ENCODE results near the gene GATAD2A.
A peak's percentile ranks its signal among the peaks of the same experiment; 100 is the strongest.

DNA sequence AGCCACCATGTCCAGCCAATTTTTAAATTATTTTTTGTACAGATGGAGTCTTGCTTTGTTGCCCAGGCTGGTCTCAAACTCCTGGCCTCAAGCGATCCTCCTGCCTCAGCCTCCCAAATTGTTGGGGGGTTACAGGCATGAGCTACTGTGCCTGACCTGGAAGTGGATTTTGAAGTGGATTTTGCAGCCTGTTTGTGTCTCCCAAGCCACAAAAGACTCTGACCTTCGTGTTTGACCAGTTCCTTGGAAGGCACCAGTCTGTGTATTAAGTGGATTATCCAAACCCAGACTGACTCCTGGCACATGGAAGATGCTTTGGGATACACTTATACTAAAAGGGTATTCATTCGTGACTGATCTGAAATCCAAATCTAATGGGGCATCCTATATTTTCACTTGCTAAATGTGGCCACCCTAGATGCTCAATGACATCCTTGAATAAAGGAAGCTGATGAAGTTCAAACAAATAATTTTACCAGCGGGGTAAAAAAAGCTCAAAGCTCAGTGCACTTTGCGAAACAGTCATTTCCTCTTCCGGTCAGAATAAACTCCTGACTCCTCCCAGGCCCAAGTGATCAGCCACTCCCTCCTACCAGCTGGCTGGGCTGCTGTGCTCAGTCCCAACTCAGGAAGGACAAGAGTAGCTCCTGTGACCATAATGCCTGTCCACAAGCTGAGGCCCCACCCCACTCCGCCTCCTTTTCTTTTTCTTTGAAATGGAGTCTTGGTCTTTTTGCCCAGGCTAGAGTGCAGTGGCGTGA lies 32.6 kb upstream of the GATAD2A start:
- TF ChIP-seq, protein P1, sequence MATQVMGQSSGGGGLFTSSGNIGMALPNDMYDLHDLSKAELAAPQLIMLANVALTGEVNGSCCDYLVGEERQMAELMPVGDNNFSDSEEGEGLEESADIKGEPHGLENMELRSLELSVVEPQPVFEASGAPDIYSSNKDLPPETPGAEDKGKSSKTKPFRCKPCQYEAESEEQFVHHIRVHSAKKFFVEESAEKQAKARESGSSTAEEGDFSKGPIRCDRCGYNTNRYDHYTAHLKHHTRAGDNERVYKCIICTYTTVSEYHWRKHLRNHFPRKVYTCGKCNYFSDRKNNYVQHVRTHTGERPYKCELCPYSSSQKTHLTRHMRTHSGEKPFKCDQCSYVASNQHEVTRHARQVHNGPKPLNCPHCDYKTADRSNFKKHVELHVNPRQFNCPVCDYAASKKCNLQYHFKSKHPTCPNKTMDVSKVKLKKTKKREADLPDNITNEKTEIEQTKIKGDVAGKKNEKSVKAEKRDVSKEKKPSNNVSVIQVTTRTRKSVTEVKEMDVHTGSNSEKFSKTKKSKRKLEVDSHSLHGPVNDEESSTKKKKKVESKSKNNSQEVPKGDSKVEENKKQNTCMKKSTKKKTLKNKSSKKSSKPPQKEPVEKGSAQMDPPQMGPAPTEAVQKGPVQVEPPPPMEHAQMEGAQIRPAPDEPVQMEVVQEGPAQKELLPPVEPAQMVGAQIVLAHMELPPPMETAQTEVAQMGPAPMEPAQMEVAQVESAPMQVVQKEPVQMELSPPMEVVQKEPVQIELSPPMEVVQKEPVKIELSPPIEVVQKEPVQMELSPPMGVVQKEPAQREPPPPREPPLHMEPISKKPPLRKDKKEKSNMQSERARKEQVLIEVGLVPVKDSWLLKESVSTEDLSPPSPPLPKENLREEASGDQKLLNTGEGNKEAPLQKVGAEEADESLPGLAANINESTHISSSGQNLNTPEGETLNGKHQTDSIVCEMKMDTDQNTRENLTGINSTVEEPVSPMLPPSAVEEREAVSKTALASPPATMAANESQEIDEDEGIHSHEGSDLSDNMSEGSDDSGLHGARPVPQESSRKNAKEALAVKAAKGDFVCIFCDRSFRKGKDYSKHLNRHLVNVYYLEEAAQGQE (IDR thresholded peaks at IDR 0.05; ENCODE audit: insufficient read depth in 1 of 2, low read depth in 2 of 2, low read length in 2 of 2), result no peak
- peak; percentile 52; the same call in 1 of the 2 replicates for TF ChIP-seq POLR2AphosphoS5 (IDR thresholded peaks at IDR 0.05; ENCODE audit: low read depth, low read length)
